GM12874 (cell line): ENCODE measurements around the gene SRGAP1.

ENCODE experiments used
- CTCF ChIP-seq: IDR thresholded peaks from 2 replicates; pipeline ENCODE4 v1.5.1; 2011; ENCODE audit warnings: low read depth, mild to moderate bottlenecking, control low read depth, low read length, moderate library complexity; ENCODE audit not compliant: insufficient read depth

SRGAP1 gene

GRCh38 chr12:63977441-63977840, 132.9 kb downstream of the SRGAP1 start:
- TF ChIP-seq CTCF, result no peak

- no peak for TF ChIP-seq CTCF
These were observed 134.0 kb downstream of the SRGAP1 start for GRCh38 chr12:63978519-63978918.

- no peak for TF ChIP-seq CTCF
These were observed 135.7 kb downstream of the SRGAP1 start for GRCh38 chr12:63980211-63980610.

- no peak for TF ChIP-seq CTCF
These were observed 136.8 kb downstream of the SRGAP1 start for GRCh38 chr12:63981343-63981742.

- TF ChIP-seq CTCF, result no peak
These were observed 138.2 kb downstream of the SRGAP1 start for GRCh38 chr12:63982604-63983295.

GRCh38 chr12:63985456-63985855, 141.0 kb downstream of the SRGAP1 start:
- no peak for TF ChIP-seq CTCF

- no peak for TF ChIP-seq CTCF
These were observed 141.4 kb downstream of the SRGAP1 start for GRCh38 chr12:63985945-63986344.
